Activated CD8-positive, alpha-beta memory T cell treated with anti-CD3 and anti-CD28 coated beads for 36 hours (primary cell): ENCODE results near the gene OBSCN. TPM values are rescaled to one million over a fixed set of nuclear protein-coding genes. Genes with fewer than 3 reads are reported as not detected.

Experiments used
- CTCF ChIA-PET: fragments of 350-600 bp; sonication (Branson Sonifier 250); formaldehyde crosslinking; loops from one replicate; lab custom pipeline; 2021; ENCODE audit warnings: antibody characterized with exemption; lab: Charles Lee
- POLR2A ChIA-PET: fragments of 350-600 bp; sonication (Branson Sonifier 250); formaldehyde crosslinking; loops from one replicate; lab custom pipeline; 2021; ENCODE audit warnings: antibody characterized with exemption; lab: Charles Lee
- total RNA-seq, 2 experiments: library from RNA; stranded (reverse); gene quantifications; one replicate each; pipeline ENCODE4 v1.2.3, GENCODE V29; 2021

The OBSCN gene
- total RNA-seq, 2 experiments from 2014 or later = 8.3 to 10.1 TPM

DNA sequence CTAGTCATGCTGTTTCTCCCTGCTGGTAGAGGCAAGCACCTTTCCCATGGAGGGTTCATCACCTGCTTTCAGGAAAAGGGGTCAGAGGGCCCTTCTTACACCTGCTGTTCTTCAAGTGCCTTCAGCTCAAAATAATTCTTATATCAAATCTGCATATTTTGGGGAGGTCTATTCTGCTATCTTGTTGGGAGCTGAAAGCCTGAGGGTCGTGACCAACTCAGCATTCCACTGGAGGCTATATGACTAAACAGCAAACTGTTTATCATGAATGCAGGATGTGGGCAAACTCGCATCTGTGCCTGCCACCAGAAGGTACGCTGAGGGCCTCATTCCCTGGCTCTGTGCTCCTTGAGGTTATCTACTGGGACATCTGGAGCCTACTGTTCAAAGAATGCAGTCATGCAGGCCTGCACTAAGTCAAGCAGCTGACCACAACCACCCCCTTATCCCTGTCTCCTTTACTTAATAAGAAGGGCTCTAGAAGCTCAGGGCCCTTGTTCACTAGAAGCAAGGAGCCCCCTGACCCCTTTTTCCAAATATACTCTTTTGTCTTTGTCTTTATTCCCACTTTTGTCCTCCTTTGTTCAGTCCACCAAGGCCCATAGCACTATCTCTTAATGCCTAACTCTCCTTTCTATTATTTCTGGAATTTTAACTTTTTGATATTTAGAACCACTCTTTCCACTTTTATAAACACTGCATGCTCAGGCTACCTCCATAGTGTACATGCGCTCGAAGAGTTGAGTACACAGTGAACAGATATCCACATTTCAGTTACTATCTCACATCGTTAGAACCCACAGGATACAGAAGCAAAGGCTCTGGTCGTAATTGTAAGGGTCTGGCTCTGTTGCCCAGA lies 213.4 kb downstream of the OBSCN start:
- ChIA-PET POLR2A (no interaction called here), CTCF (no interaction called here)

DNA sequence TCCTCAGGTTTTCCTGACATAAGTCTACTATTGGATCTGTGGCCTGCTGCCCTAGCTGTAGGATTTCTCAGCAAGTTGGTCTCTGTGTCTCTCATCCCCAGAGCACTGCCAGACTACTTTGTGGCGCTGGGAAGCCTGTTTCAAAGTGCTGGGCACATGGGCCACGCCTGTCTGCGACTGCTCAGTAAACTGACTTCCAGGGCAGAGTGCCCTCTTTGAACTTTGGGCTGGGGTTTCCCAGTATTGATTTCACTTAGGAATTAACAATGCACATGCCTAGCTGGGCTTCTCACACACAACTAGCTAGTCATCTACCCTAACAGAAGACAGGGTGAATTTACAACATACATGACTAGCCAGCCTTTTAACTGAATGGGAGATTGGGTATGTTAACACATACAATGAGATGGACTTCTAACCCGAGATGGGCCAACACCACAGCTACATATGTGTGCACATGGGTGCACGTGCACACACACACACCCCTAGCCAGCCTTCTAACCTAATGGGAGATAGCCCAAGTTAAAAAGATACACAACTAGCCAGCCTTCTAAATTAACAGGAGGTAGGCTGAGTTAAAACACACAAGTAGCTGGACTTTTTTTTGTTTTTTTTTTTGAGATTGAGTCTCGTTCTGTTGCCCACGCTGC lies 215.7 kb downstream of the OBSCN start:
- ChIA-PET CTCF (interaction anchor here (0.8 to 1.0 kb wide), 2 partner anchors 9 to 12 kb away, joined by 3 read pairs; no protein-coding TSS in a partner anchor), POLR2A (no interaction called here)

DNA sequence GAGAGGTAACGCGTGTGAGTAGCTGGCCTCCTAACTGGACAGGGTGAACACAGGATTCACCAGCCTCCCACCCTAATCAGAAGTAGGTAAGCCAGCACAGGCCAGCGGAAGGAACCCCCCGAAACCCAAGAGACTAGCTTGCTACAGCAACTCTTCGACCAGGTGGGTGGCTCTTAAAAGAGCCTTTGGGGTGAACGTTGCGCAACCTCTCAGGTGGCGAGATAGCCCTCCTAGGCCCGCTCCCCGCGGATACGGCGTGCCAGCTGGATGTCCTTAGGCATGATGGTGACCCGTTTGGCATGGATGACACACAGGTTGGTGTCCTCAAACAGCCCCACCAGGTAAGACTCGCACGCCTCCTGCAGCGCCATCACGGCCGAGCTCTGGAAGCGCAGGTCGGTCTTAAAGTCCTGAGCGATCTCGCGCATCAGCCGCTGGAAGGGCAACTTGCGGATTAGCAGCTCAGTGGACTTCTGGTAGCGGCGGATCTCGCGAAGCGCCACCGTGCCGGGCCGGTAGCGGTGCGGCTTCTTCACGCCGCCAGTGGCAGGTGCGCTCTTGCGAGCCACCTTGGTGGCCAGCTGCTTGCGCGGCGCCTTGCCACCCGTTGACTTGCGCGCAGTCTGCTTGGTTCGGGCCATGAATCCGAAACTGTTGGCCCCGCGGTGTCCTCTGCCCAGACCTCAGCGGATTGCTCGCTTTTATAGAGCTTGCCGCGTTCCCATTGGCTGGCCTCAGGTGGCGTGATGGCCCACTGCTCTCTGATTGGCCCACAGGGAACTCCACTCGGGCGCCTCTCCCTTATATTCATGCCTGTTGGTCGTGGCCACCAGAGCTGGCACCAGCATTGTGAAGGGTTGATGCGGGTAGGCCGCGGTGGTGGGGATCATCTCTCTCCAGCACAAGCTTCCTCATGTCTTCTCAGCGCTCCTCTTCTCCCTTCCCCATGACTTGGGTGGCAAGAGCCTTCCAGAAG lies 217.1 kb downstream of the OBSCN start:
- CTCF ChIA-PET = interaction anchor here (0.9 to 1.3 kb wide), 2 partner anchors 41 to 46 kb away, joined by 3 read pairs; no protein-coding TSS in a partner anchor

DNA sequence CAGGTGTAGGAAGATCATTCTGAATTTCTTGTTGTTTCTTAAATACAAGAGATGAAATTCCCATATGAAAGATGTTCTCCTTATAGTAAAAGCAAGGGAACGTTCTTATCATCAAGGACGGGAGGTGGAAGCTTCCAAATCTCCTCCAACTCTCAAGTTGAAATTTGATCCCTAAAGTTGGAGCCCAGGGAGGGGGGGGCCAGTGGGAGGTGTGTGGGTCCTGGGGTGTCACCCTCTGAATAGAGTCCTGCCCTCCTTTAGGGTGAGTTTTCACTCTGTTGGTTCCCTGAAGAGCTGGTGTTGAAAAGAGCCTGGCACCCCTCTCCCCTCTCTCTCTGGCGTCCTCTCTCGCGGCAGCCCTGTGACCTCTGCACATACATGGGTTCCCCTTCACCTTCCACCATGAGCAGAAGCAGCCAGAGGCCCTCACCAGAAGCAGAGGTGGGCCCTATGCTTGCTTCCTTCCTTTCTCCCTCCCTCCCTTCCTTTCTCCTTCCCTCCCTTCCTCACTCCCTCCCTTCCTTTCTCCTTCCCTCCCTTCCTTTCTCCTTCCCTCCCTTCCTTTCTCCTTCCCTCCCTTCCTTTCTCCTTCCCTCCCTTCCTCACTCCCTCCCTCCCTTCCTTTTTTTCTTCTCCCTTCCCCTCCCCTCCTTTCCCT lies 218.8 kb downstream of the OBSCN start:
- CTCF ChIA-PET = no interaction called here
- POLR2A ChIA-PET = no interaction called here

More for the DNA sequence above, 217.1 kb downstream of the OBSCN start:
- POLR2A ChIA-PET = no interaction called here

DNA sequence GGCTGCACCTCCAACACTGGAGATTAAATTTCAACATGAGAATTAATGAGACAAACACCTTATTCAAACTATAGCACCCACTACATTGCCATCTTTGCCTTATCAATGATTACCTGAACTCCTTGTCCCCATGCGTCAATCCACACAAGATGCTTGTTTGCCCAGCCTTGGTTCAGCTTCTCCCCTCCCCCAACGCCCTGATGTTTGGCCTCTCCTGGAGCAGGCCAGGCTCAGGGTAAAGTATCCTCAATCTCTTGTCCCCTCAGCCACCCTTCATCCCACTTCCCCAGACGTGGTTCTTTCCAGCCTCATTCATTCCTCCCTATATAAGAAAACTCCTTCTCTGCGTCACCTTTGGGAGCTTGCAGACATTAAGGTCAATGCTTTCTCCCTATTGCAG lies 220.6 kb downstream of the OBSCN start:
- POLR2A ChIA-PET = no interaction called here
- CTCF ChIA-PET = interaction anchor here (1.2 kb wide), 1 partner anchor 87 kb away, joined by 3 read pairs; no protein-coding TSS in a partner anchor

Other genes starting within 250 kb of the OBSCN start
- not detected for gene WNT3A, start 201.0 kb upstream of the OBSCN start, total RNA-seq
- gene ARF1, start 125.3 kb upstream of the OBSCN start, total RNA-seq = 100 to 1,000 TPM; 373 to 392 TPM
- gene C1orf35, start 104.7 kb upstream of the OBSCN start, total RNA-seq = 10 to 100 TPM; 25.7 to 27.6 TPM
- gene MRPL55, start 98.7 kb upstream of the OBSCN start, total RNA-seq = 10 to 100 TPM; 69.7 to 75.8 TPM
- 100 to 1,000 TPM; 264 to 267 TPM for gene GUK1, start 67.8 kb upstream of the OBSCN start, total RNA-seq
- under 1 TPM; 0.67 to 0.74 TPM for gene GJC2, start 58.1 kb upstream of the OBSCN start, total RNA-seq
- gene IBA57, start 42.2 kb upstream of the OBSCN start, total RNA-seq = 10 to 100 TPM; 12.6 to 16.3 TPM
- gene TRIM11, start 198.8 kb downstream of the OBSCN start, total RNA-seq = 10 to 100 TPM; 39.0 to 39.3 TPM
- 1 to 10 TPM; 2.6 to 3.2 TPM for gene TRIM17, start 208.8 kb downstream of the OBSCN start, total RNA-seq